22Rv1 (cell line): Measurements from ENCODE around the gene TMEM88.

Source experiments
- ZFX ChIP-seq: fragments of 450-650 bp; IDR thresholded peaks from 2 replicates; pipeline ENCODE4 v1.6.1; 2017; ENCODE audit warnings: antibody characterized with exemption, borderline replicate concordance
- TF ChIP-seq, protein P1 (sequence below): fragments of 450-650 bp; IDR thresholded peaks from 2 replicates; pipeline ENCODE4 v1.5.1; 2017; ENCODE audit warnings: mild to moderate bottlenecking

DNA sequence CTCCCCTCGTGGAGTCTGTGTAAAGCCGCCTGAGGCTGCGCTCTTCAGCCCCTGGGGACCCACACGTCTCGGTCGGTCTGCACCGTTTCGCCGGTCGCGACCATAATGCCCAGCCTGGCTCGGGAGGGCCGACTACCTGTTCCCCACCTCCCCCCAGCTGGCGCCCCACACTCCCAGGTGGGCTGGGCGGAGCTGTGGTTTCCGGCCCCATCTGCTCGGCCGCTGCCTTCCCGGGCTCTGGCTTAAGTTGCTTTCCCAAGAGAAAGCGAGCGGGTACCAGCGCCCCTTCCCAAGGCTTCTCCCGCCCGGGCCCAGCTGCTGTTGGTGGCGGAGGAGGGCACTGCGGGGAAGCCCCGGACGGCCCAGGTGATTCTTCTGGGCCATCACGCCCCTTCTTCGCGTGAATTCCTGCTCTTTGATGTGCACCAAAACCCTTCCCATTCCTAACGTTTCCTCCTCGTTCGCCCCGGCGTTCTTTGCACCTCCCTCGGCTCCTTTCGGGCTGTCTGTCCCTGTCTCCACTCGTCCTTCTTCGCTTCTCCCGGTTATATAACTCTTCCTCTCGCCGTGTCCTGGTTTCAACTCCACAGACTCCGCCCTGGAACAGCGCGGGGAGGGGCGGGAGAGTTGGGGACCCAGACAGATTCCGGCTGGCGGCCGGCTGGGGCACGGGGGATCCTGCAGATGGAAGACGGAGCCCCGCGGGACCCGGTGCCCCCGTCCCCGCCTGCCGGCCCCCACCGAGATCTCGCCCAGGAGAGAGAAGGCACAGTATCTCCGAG lies 18.9 kb upstream of the TMEM88 start:
- TF ChIP-seq, protein P1, sequence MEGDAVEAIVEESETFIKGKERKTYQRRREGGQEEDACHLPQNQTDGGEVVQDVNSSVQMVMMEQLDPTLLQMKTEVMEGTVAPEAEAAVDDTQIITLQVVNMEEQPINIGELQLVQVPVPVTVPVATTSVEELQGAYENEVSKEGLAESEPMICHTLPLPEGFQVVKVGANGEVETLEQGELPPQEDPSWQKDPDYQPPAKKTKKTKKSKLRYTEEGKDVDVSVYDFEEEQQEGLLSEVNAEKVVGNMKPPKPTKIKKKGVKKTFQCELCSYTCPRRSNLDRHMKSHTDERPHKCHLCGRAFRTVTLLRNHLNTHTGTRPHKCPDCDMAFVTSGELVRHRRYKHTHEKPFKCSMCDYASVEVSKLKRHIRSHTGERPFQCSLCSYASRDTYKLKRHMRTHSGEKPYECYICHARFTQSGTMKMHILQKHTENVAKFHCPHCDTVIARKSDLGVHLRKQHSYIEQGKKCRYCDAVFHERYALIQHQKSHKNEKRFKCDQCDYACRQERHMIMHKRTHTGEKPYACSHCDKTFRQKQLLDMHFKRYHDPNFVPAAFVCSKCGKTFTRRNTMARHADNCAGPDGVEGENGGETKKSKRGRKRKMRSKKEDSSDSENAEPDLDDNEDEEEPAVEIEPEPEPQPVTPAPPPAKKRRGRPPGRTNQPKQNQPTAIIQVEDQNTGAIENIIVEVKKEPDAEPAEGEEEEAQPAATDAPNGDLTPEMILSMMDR: no peak
- no peak for TF ChIP-seq ZFX
